Epithelial cell of proximal tubule (primary cell): ENCODE data around the gene CA11. TPM values are rescaled to one million over a fixed set of nuclear protein-coding genes. Genes with fewer than 3 reads are reported as not detected.
"Not testable (repeated sequence)": the region's sequence is repeated elsewhere in the genome, so short reads cannot be mapped to it uniquely, and the experiment has no call there.

Experiments used
- DNase-seq: peaks from one replicate; pipeline ENCODE4 v3.0.0-alpha.2; 2011; ENCODE audit warnings: low read depth
- H3K4me3 ChIP-seq: 2 replicates; pipeline ENCODE4 v1.5.1; 2011; ENCODE audit warnings: low read depth, mild to moderate bottlenecking, low read length
- total RNA-seq: library from RNA; depleted of rRNA; stranded (reverse); fragments of >200 nt; gene quantifications from 2 replicates; pipeline ENCODE4 v1.2.3, GENCODE V29; 2015
- TF ChIP-seq, protein P1 (sequence below): conservative IDR thresholded peaks from 2 replicates; pipeline ENCODE4 v1.5.1; 2012; ENCODE audit warnings: low read depth, mild to moderate bottlenecking, low read length

Gene CA11
- 0.22 and 6.6 TPM in 2 replicates for total RNA-seq

- TF ChIP-seq, protein P1, sequence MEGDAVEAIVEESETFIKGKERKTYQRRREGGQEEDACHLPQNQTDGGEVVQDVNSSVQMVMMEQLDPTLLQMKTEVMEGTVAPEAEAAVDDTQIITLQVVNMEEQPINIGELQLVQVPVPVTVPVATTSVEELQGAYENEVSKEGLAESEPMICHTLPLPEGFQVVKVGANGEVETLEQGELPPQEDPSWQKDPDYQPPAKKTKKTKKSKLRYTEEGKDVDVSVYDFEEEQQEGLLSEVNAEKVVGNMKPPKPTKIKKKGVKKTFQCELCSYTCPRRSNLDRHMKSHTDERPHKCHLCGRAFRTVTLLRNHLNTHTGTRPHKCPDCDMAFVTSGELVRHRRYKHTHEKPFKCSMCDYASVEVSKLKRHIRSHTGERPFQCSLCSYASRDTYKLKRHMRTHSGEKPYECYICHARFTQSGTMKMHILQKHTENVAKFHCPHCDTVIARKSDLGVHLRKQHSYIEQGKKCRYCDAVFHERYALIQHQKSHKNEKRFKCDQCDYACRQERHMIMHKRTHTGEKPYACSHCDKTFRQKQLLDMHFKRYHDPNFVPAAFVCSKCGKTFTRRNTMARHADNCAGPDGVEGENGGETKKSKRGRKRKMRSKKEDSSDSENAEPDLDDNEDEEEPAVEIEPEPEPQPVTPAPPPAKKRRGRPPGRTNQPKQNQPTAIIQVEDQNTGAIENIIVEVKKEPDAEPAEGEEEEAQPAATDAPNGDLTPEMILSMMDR = peak; percentile 72
- H3K4me3 ChIP-seq = peak within 1 kb of the TSS; percentile 75
- no peak for DNase-seq
These were observed at the start of gene CA11 for GRCh38 chr19:48646001-48646721. Gene CA11, minus strand, starts transcription at chr19:48646187. Its CDS starts 555 bp downstream, at chr19:48645632.

GRCh38 chr19:48693629-48694028 is 47.6 kb upstream of the CA11 start:
- DNase-seq, H3K4me3 ChIP-seq: not testable (repeated sequence)

DNA sequence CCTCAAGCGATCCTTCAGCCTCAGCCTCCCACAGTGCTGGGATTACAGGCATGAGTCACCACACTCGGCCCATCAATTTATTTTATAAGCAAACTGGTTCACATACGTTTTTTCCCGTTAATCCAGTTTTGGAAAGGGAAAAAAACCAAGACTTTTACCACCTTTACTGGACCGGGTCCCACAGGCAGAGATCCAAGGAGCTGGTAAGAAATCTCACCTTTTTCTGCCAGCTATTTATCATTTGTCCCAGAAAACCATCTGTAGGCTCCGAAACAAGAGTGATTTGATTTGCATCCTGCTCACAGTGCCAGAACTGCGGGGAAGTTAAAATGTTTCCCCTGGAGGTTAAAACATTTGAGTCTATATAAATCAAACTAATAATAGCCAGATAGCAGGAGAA is 43.5 kb upstream of the CA11 start:
- TF ChIP-seq, protein P1 = no peak
- no peak overlapping the region for H3K4me3 ChIP-seq
- DNase-seq = no peak

DNA sequence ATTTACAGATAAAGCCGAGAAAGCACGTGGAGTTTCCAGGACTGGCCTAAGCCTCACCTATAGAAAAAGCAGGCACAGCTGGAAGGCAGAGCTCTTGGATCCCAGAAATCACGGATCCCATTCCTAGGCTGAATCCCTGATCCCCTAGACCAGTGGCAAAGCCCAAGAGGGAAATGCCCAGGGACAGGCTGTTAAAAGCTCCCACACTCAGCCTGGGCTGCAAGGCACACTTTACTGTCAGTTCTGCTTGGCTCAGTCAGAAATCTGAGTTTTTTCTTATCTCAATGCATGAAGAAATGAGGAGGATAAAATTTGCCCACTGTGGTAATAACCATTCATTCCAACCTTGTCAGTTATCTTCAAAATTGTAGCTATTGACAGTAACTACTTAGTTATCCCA is 41.8 kb upstream of the CA11 start:
- no peak for DNase-seq
- TF ChIP-seq, protein P1 = no peak

GRCh38 chr19:48686637-48687036 is 40.6 kb upstream of the CA11 start:
- not testable (repeated sequence) for H3K4me3 ChIP-seq, DNase-seq

More for the DNA sequence above, 41.8 kb upstream of the CA11 start:
- no peak overlapping the region for H3K4me3 ChIP-seq

- H3K4me3 ChIP-seq = no peak overlapping the region
- TF ChIP-seq, protein P1 = no peak
- no peak for DNase-seq
These were observed 40.1 kb upstream of the CA11 start for GRCh38 chr19:48686088-48686487.

GRCh38 chr19:48685583-48685982 is 39.6 kb upstream of the CA11 start:
- DNase-seq = no peak
- TF ChIP-seq, protein P1 = no peak
- H3K4me3 ChIP-seq = no peak overlapping the region

- no peak for DNase-seq
- no peak overlapping the region for H3K4me3 ChIP-seq
- TF ChIP-seq, protein P1 = no peak
These were observed 37.4 kb upstream of the CA11 start for GRCh38 chr19:48683349-48683748.
